Stimulated activated CD4-positive, alpha-beta T cell treated with anti-CD3 and anti-CD28 coated beads, Interleukin-1b, Interleukin-23, amount 100 ng/mL, for 48 hours (primary cell): Measurements from ENCODE around the gene TP53RK.

Source experiments
- DNase-seq: peaks from one replicate; pipeline ENCODE4 v3.0.0-alpha.2; 2020

Gene TP53RK

DNA sequence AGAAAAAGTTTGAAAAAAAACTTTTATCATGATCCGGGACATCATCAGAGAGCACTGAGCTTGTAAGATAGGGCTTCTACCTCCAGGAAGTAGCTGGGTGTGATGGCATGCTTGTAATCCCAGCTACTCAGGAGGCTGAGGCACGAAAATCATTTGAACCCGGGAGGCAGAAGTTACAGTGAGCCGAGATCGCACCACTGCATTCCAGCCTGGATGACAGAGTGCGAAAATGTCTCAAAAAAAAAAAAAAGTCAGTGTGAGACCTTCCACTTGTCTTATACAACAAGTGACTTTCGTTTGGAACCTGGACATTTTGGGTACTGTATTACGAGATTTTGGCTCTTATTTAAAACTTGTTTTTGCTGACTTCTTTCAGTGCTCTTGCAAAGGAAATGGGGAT, 32.1 kb downstream of the TP53RK start:
- DNase-seq: no peak

DNA sequence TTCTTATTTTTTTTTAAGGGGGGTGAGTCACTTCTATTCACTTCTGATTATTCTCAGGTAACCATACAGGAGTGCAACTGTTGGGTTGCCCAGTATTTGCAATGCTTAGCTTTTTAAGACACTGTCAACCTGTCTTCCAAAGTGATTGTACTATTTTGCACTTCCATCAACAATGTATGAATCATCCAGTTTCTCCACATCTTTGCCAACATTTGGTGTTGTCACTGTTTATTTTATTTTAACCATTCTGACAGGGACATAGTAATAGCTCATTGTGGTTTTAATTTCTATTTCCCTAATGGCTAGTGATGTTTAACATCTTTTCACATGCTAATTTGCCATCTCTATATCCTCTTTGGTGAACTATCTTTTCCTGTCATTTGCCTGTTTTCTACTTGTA, 36.5 kb downstream of the TP53RK start:
- no peak for DNase-seq

DNA sequence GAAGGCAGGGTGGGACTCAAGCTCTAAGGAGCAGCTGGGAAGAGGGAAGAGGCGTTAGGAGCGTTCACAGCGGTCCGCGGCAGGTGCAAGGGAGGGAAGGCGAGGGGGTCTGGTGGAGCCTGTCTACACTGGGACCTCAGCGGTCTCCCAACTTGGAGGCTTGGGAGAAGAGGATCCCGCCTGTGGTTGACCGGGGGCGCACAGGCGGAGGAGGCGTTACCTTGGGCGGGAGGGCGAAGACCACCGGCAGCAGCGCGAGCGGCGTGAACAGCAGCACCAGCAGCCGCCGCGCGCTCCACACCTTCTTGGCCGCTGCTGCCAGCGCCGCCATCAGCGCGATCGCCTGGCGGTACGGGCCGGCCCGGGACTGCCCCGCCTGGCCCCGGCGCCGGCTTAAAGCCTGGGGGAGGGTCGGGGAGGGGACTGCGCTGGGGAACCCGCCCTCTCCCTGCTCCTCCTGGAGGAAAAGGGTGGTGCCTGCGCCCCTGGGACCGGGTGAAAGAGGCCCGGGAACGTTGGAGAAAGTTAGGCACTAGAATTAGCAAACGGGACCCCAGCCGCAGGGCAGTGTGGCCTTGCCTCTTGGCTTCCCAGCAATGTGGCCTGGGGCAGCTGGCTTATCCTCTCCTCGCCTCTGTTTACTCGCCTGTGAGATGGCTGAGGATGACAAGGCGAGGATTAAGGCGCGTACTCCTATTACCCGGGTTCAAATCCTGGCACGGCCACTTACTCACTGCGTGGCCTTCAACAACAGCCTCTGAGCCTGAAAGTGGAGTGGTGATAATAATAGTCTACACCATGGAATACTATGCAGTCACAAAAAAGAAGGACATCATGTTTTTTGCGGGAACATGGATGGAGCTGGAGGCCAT, 37.9 kb downstream of the TP53RK start, which contains the start of gene SLC13A3:
Gene SLC13A3, minus strand, starts transcription at position 369 of the 872 bp plus-strand sequence. Its CDS starts 38 bp downstream, at position 331.
- no peak for DNase-seq

DNA sequence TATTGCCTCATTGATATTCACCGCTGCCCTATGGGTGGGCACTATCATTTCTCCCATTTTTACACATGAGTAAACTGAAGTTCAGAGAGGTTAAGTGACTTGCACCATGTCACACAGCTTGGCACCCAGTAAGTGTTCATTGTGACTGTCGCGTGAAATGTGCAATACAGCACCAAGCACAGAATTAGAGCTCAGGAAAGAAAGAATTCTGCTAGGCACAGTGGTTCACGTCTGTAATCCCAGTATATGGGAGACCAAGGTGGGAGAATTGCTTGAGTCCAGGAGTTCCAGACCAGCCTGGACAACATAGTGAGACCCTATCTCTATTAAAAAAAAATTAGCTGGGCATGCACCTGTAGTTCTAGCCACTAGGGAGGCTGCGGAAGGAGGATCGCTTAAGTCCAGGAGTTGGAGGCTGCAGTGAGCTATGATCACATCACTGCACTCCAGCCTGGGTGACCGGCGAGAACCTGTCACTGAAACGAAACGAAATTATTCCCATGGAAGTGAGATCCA, 38.6 kb downstream of the TP53RK start:
- DNase-seq: no peak

DNA sequence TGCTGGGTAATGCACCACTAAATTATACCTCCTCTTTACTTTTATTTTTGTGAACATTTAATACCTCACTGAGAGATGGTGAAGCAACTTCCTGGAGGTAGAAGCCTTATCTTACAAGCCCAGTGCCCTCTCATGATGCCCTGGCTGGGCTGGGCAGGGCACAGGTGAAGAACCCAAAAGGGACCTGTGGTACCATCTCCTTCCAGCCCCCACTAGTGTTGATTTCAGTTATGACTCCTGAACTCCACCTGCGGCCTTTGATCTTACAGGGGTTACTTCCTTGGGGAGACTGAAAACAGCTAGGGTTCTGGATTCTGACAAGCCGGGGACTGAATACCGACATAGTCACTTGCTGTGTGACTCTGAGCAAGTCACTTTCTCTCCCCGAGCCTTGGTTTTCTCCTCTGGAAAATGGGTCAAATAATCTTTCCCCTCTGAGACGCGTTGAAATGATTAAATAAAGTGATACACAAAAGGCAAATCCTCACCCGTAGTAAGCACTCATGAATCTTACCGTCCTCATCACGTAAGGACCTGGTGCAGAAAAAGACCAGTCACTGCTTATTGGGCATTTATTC, 39.2 kb downstream of the TP53RK start:
- no peak for DNase-seq

DNA sequence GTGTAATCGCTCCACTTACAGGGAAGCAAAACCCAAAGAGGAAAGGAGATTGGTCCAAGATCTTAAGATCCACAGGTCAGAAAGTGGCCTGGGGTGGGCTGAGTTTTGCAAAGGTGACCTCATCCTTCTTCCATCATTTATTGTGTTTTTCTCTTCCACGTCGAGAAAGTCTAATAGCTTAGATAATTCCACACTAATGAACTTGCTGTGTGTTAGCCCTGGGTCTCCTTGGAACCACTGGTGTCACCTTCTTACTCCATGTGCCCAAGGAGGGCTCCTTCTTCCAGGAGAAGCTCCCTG, 39.6 kb downstream of the TP53RK start:
- no peak for DNase-seq

DNA sequence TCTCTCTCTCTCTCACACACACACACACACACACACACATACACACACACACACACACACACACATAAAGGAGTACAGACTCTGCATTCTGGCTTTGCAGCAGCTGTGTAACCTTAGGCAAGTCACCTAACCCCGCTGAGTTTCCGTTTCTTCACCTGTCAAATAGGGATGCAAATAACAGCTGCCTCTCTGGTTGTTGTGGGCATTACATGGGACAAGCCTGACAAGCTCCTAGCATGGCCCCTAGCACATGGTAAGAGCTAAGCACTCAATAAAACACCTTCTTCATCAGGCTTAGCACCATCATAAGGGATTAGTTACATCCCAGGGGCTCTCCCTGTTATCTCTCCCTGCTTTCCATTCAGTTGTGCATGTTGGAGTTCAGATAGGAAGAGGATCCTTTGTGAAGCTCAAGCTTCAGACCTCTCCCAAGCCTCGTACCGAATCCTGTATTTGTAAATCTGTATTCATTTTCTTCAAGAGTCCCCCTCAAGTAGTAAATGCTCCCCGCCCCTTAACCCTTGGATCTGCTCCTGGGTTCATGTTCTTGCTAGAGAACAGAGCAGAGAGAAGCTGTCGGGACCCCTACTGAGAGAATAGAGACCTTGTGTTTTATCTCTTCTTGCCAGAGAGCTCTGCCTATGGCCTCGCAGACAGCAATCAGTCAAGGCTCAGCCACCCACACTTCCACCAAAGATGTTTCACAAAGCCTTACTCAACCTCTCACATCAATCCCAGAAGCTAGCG, 40.2 kb downstream of the TP53RK start:
- no peak for DNase-seq

DNA sequence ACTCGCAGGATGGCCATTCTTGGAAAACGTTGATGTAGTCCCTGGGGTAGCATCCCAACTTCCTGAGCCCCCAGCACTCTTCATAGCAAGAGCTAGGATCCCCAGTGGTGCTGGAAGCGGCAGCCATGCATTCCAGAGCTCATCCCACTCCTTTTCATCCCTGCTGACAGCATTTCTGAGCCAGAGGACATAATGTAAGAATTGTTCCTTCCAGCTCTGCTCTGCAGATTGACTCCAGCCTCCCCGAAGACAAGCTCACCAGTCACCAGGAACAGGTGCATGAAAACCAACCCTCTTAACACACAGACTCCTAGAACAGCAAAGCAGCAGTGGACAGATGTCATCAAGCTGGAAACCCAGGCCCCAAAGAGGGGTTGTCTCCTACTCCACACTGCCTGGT, 41.8 kb downstream of the TP53RK start:
- no peak for DNase-seq

DNA sequence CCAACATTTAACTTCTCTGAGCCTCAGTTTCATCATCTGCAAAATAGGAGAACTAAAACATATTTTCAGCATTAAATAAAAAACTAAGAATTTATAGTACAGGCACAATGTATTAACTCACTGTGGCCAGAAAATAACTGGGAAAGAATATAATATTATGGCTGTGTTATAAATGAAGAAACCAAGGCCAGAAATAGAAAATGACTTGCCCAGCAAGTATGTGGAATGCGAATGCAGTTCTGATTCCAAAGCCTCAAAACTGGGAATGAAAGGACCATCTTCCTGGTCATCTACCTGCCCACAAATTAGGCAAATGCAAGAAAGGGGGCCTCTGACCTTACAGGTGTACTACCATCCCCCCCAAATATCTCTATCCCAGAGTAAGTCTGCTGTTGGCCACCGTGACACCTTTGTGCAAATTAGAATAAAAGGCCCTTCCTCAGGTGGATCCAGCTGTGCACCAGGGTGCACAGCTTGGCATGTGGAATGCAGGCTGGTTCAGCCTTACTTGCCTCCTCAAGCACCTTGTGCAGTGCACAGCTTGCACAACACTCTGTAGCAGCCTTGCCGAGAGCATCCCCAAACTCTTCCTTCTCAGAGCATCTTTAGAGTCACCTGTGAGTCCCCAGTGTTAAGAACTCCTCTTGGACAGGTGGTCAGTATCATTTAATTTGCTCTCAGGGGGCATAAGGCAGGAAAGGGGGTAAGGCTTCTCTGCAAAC, 42.4 kb downstream of the TP53RK start:
- no peak for DNase-seq

DNA sequence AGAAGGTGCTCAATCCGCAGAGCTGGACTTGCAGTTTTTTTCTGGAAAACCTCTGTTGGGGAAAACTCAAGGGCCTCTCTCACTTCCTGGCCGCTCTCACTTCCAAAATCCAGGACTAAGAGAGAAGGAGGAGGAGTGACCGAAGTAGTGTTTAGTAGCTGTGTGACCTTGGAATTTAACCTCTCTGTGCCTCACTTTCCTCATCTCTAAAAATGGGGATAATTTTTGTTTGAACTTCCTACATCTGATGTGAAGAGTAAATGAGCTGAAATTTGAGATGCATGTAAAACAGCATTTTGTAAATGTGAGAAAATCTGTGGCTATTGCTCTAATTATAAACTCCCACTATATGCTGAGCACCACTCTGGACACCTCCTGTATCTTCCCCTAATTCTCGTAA, 43.1 kb downstream of the TP53RK start:
- no peak for DNase-seq

DNA sequence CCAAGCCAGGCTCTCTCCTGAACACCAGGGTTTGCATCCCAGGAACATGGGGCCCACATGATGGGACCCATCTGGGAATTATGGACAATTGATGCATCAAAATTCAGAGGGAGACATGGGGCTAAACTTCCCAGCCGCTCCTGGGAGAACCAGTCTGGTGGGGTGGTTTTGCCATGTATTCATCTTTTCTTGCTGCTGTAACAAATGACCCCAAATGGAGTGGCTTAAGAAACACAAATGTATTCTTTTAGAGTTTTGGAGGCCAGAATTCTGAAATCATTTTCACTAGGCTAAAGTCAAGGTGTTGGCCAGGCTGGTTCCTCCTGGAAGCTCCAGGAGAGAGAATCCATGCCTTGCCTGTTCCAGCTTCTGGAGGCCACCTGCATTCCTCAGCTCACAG, 44.5 kb downstream of the TP53RK start:
- DNase-seq: no peak

DNA sequence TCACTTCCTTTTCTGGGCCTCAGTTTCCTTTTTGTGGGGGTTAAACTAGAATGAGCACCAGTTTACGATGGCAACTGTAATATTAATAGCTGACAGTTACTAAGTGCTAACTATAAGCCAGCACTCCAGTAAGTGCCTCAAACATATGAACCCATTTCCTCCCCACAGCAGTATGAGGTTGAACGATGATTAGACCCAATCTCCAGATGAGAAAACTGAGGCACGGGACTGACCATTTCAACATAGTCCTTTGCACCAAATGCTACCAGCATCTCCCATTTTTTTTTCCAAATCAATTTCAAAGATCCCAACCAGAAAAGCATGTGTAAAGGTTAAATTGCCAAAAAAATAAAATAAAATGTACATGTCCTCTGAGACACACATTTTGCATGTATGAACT, 45.1 kb downstream of the TP53RK start:
- DNase-seq: no peak

DNA sequence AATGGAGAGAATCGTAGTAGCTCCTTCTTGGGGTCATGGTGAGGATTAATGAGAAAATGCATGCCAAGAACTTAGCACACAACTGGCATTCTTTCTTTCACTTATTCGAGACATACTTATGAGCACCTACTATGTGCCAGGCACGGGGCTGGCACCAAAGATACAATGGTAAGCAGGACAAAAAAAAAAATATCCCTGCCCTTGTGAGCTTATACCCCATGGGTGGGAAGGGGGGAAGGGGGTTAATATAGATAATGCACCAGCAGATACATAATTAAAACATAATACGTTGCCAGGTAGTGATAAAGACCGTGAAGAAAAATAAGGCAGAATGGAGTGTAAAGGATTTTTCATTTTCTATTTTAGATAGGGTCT, 46.3 kb downstream of the TP53RK start:
- no peak for DNase-seq

DNA sequence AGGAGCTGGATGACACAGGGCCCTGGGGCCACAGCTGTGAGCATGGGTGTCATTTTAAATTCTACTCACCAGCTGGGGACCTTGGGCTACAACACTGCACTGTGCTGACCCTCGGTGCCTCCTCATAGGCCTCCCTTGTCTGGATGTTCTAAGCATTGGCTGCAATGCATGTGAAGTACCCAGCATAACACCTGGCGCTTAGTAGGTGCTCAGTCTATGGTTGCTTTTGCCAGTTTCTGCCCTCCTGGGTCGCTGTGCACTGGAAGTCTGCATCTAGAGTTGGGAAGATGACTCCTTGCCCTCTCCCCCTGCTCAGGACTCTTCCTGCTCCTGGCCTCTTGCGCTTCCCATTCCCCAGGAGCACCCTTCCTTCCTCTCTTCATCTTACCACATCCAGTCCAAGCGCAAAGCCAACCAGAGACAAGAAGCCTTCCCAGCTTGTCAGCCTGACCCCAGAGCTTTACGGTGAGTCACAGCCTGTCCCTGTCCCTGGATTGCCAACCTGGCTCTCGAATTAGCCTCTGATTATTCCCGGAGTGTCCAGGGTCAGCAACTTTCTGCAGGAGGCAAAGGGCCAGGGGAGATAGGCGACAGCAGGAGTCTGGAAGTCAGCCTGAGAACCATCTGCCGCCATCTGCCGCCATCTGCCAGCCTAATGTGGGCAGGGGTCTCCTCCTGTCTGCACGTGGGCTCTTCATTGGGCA, 46.8 kb downstream of the TP53RK start:
- no peak for DNase-seq

DNA sequence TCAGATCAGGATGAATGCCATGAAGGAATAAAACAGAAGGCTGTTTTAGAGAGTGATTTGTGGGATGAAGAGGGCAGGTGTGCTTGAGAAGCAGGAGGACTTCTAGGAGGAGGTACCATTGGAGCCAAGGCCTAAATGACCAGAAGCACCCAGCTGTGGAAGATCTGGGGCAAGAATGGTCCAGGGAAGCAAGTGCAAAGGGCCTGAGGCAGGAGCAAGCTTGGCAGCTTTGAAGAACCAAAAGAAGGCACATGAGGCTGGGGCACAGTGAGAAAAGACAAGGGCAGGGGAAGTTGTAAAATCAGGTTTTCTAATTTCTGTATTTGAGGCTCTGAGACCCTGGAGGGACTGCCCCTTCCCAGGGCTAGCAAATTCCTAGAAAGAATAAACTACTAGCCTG, 47.8 kb downstream of the TP53RK start:
- DNase-seq: no peak

DNA sequence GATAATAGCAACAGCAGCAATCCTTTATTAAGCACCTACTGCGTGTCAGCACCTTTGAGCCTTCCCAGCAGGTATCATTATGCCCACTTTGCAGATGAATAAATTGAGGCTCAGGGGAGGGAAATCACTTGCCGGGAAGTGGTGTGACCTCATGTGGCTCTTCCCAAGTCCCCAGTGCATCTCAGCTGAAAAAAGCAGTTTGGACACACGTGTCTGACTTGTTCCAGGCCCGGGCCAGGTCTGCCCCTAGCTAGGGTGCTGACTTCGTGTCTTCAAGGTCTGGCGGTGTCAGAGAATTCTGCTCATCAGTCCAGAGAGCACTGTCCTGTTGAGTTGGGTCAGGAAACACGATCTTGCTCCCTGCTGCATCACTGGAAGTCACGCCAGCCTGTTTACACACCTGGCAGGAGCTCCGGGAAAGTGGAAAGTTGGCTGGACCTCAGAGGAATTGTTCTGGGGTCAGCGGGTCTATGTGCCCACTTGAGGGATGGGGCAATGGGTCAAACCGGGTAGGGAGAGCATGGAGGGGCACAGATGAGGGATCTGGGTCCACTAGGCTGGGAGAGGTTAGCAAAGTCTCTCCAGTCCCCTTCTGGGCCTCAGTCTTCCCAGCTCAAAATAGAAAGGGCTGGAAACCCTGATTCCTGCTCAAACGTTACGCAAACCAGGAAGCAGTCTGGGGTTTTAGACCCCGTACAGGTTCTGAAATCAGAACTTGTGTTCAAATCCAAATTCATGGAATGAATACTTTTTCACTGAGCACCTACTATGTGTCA, 48.5 kb downstream of the TP53RK start:
- DNase-seq: no peak

DNA sequence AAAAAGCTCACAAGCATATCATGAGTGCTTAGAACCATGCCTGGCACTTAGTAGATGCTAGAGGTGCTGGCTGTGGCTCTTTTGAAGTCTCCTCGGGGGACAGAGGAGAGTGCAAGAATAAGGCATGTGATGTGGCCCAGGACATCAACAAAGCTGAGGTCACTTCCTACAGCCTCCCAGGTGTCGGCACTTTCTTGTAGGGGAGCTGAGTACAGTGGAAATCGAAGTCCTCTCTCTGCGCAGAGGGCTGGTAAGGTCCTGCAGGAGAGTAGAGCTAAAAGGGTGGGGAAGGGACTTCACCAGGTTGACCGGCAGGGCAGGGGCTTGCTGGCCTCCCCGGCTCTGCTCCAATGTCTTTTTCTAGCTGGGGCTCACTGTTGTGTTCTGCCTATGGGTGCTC, 49.2 kb downstream of the TP53RK start:
- no peak for DNase-seq

DNA sequence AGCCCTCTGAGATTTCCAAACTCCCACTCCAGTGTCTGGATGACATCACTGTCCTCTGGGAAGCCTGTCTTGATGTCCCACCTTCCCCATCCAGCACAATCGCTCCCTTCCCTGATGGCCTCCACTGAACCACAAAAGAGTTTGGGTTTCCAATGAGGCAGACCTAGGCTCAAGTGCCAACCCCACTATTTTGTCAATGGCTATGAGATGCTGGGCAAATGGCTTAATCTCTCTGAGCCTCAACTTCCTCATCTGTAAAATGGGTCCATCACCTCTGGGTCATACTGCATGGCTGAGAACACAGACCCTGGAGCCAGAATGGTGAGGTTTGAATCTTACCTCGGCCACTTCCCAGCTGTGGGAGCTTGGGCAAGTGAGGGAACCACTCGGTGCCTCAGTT, 49.7 kb downstream of the TP53RK start:
- DNase-seq: no peak

DNA sequence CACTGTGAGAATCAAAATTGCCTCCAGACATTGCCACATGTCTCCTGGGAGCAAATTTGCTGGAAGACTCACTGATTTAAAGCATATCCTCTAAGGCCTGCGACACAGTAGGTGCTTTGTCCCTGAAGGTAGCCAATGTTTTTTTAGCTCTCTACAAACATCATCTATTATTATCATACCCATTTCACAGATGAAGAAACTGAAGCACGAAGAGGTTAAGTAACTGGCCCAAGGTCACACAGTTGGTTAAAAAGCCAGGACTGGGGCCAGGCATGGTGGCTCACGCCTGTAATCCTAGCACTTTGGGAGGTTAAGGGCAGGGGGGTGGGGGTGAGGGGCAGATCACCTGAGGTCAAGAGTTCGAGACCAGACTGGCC, 50.4 kb downstream of the TP53RK start:
- DNase-seq: no peak

DNA sequence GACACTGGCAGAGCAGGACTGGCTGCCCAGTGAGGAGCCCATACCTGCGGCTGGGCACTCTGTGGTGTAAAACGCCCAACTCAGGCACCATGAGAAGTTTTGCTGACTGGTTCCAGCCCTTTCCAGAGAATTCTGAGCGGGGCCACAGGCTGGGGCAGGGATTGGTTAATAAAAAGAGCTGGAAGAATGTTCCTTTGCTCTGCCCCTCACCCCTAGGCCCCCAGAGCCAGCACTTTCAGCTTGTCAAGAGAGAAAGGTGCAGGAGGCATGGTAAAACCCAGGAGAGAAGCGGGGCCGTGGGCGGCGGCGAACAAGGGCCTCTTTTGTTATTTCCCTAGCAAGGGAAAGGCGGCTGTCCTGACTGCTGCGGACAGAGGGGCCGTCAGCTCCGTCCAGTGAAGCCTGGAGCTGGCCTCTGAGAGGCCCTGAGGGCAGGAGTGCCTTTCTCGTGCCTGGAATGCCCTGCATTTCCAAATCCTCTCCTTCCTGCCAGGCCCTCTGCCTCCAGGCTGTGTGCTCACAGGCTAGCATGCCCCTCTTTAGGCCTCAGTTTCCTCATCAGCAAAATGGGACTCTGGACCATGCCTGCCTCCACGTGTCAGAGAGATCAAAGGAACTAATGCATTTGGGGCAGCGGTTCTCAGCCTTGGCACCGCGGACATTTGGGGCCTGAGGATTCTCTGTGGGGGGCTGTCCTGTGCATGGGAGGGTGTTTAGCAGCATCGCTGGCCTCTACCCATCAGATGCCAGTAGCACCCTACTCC, 50.9 kb downstream of the TP53RK start:
- no peak for DNase-seq
